HG03039 (cell line): ENCODE measurements around the gene TEX52.
A peak's percentile ranks its signal among the peaks of the same experiment; 100 is the strongest.

Source experiments
- ATAC-seq: cut with Tn5 transposase; IDR thresholded peaks from one replicate; pipeline ENCODE4 v1.9.1; 2021; ENCODE audit warnings: mild to moderate bottlenecking, moderate library complexity; ENCODE audit not compliant: unreplicated experiment

The TEX52 gene

GRCh38 chr12:2833810-2834209 is 23.0 kb downstream of the TEX52 start:
- no peak for ATAC-seq

- no peak for ATAC-seq
Measured at GRCh38 chr12:2833327-2833726, 23.5 kb downstream of the TEX52 start.

GRCh38 chr12:2832550-2833127 is 24.2 kb downstream of the TEX52 start:
- no peak for ATAC-seq

- no peak for ATAC-seq
Measured at GRCh38 chr12:2829275-2829674, 27.6 kb downstream of the TEX52 start.

- ATAC-seq: no peak
Measured at GRCh38 chr12:2826721-2827515, 29.9 kb downstream of the TEX52 start.

- ATAC-seq: no peak
Measured at GRCh38 chr12:2826036-2826435, 30.8 kb downstream of the TEX52 start.

GRCh38 chr12:2825132-2825531 is 31.7 kb downstream of the TEX52 start:
- no peak for ATAC-seq

GRCh38 chr12:2824541-2824940 is 32.3 kb downstream of the TEX52 start:
- ATAC-seq: no peak

GRCh38 chr12:2823483-2823882 is 33.4 kb downstream of the TEX52 start:
- ATAC-seq: no peak

- no peak for ATAC-seq
Measured at GRCh38 chr12:2820432-2820831, 36.4 kb downstream of the TEX52 start.

- ATAC-seq: no peak
Measured at GRCh38 chr12:2819810-2820209, 37.0 kb downstream of the TEX52 start.

GRCh38 chr12:2813214-2814185 is 43.3 kb downstream of the TEX52 start:
- ATAC-seq: no peak

- peak; percentile 94 for ATAC-seq
Measured at GRCh38 chr12:2812290-2813213, 44.3 kb downstream of the TEX52 start, which contains the start of gene ITFG2. Gene ITFG2, plus strand, starts transcription at chr12:2812668. Its CDS starts 93 bp downstream, at chr12:2812761.

- no peak for ATAC-seq
Measured at GRCh38 chr12:2811801-2812200, 45.0 kb downstream of the TEX52 start.

GRCh38 chr12:2806700-2807099 is 50.1 kb downstream of the TEX52 start:
- no peak for ATAC-seq

- ATAC-seq: no peak
Measured at GRCh38 chr12:2805143-2805520, 51.7 kb downstream of the TEX52 start.

GRCh38 chr12:2804393-2805142 is 52.3 kb downstream of the TEX52 start:
- ATAC-seq: no peak

- ATAC-seq: no peak
Measured at GRCh38 chr12:2803635-2804392, 53.0 kb downstream of the TEX52 start.
